ENCODE measurements around the gene NFATC2. TPM values are rescaled to one million over a fixed set of nuclear protein-coding genes. Genes with fewer than 3 reads are reported as not detected.
"Not testable (repeated sequence)": the region's sequence is repeated elsewhere in the genome, so short reads cannot be mapped to it uniquely, and the experiment has no call there.

The NFATC2 gene
- total RNA-seq, 2 experiments from 2014 or later, result 32.5 to 33.2 TPM

DNA sequence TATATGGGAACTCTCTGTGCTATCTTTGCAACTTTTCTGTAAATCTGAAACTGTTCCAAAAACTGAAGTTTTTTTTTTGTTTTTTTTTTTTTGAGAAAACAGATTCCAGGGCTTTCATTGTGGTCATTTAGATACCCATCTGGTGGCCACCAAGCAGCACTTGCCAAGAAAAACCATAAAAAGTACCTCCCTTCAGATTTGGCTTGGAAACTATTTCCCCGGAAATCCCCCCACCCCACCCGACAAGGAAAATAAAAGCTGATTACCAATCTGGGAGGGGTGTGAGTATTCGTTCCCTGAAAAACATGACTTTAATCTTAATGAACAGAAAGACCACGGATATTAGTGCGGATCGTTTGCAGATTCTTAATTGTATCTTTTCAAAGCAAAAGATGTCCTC, 1.9 kb downstream of the NFATC2 start:
- no peaks in the 10 kb centered on the region for H3K9me3 Mint-ChIP-seq
- ATAC-seq (ENCODE audit: poor library complexity), result no peak
- H3K4me3 Mint-ChIP-seq, result peak overlapping the region; percentile 98
- Histone ChIP-seq H3K4me3 (ENCODE audit: low read length) (peak overlapping the region; percentile 68), H3K9me3 (ENCODE audit: control insufficient read depth in 1 of 2, insufficient read depth in 1 of 2, low read length in 2 of 2) (no peaks in the 10 kb centered on the region), H3K4me1 (ENCODE audit: insufficient read depth, low read length) (peaks cover 58% of the 10 kb centered on the region), H3K36me3 (ENCODE audit: insufficient read depth, low read length) (peaks cover 14% of the 10 kb centered on the region), H3K27ac (ENCODE audit: low read depth in 1 of 2, low read length in 2 of 2) (peak overlapping the region; percentile 82 to 99), H3K27me3 (ENCODE audit: control insufficient read depth in 1 of 2, insufficient read depth in 2 of 2, low read length in 2 of 2) (no peaks in the 10 kb centered on the region)
- TF ChIP-seq, protein P1, sequence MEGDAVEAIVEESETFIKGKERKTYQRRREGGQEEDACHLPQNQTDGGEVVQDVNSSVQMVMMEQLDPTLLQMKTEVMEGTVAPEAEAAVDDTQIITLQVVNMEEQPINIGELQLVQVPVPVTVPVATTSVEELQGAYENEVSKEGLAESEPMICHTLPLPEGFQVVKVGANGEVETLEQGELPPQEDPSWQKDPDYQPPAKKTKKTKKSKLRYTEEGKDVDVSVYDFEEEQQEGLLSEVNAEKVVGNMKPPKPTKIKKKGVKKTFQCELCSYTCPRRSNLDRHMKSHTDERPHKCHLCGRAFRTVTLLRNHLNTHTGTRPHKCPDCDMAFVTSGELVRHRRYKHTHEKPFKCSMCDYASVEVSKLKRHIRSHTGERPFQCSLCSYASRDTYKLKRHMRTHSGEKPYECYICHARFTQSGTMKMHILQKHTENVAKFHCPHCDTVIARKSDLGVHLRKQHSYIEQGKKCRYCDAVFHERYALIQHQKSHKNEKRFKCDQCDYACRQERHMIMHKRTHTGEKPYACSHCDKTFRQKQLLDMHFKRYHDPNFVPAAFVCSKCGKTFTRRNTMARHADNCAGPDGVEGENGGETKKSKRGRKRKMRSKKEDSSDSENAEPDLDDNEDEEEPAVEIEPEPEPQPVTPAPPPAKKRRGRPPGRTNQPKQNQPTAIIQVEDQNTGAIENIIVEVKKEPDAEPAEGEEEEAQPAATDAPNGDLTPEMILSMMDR (IDR thresholded peaks at IDR 0.05), result no peak
- H3K4me1 Mint-ChIP-seq (ENCODE audit: low read depth), result peaks cover 63% of the 10 kb centered on the region
- ChIA-PET POLR2A (interaction anchor here (1.0 to 4.2 kb wide), 8 partner anchors 9 to 136 kb away, joined by 3 to 37 read pairs (median 13); no protein-coding TSS in a partner anchor), CTCF (interaction anchor here (0.6 to 1.5 kb wide), 6 partner anchors 31 to 746 kb away, joined by 3 to 5 read pairs (median 3); partner anchors contain the start of gene BCAS4)
- peak overlapping the region; percentile 89 for H3K27ac Mint-ChIP-seq
- peak in 2 of 14 experiments; percentile 51 to 54 for DNase-seq
- intact Hi-C loops (cut with DNase I, micrococcal nuclease), result loop anchor here (2.0 to 5.0 kb wide), 6 partner anchors 38 to 153 kb away; no protein-coding TSS in a partner anchor
- peaks cover 54% of the 10 kb centered on the region for H3K36me3 Mint-ChIP-seq (ENCODE audit: low read depth)
- H3K27me3 Mint-ChIP-seq, result no peaks in the 10 kb centered on the region

DNA sequence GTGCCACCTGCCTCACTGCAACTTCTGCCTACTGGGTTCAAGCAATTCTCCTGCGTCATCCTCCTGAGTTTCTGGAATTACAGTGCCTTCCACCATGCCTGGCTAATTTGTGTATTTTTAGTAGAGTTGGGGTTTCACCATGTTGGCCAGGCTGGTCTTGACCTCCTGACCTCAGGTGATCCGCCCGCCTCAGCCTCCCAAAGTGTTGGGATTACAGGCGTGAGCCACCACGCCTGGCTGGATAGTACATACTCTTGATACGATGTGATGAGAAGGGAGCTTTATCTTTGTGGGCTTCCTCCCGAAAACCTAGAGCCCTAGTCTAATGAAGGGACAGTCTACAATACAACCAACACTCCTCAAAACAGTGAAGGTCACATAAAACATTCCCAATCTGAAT, 2.4 kb downstream of the NFATC2 start:
- not testable (repeated sequence) for H3K27me3 ChIP-seq (ENCODE audit: control insufficient read depth in 1 of 2, insufficient read depth in 2 of 2, low read length in 2 of 2); DNase-seq; H3K9me3 ChIP-seq (ENCODE audit: control insufficient read depth in 1 of 2, insufficient read depth in 1 of 2, low read length in 2 of 2); H3K9me3 Mint-ChIP-seq; ATAC-seq (ENCODE audit: poor library complexity); H3K27me3 Mint-ChIP-seq
- intact Hi-C loops (cut with DNase I, micrococcal nuclease), result loop anchor here (2.0 to 5.0 kb wide), 6 partner anchors 38 to 153 kb away; no protein-coding TSS in a partner anchor
- peaks cover 63% of the 10 kb centered on the region for H3K4me1 ChIP-seq (ENCODE audit: insufficient read depth, low read length)
- peaks cover 14% of the 10 kb centered on the region for H3K36me3 ChIP-seq (ENCODE audit: insufficient read depth, low read length)
- peak overlapping the region in 1 of 2 donors; percentile 82 for H3K27ac ChIP-seq (ENCODE audit: low read depth in 1 of 2, low read length in 2 of 2)
- Mint-ChIP-seq H3K4me3 (peak overlapping the region; percentile 81), H3K27ac (peak overlapping the region; percentile 89), H3K36me3 (ENCODE audit: low read depth) (peaks cover 59% of the 10 kb centered on the region), H3K4me1 (ENCODE audit: low read depth) (peaks cover 68% of the 10 kb centered on the region)
- peak overlapping the region; percentile 68 for H3K4me3 ChIP-seq (ENCODE audit: low read length)
- ChIA-PET POLR2A (interaction anchor here (1.7 to 4.2 kb wide), 4 partner anchors 11 to 44 kb away, joined by 4 to 35 read pairs (median 14); no protein-coding TSS in a partner anchor), CTCF (interaction anchor here (0.9 to 1.5 kb wide), 3 partner anchors 40 to 746 kb away, joined by 3 to 5 read pairs (median 3); partner anchors contain the start of gene BCAS4)

DNA sequence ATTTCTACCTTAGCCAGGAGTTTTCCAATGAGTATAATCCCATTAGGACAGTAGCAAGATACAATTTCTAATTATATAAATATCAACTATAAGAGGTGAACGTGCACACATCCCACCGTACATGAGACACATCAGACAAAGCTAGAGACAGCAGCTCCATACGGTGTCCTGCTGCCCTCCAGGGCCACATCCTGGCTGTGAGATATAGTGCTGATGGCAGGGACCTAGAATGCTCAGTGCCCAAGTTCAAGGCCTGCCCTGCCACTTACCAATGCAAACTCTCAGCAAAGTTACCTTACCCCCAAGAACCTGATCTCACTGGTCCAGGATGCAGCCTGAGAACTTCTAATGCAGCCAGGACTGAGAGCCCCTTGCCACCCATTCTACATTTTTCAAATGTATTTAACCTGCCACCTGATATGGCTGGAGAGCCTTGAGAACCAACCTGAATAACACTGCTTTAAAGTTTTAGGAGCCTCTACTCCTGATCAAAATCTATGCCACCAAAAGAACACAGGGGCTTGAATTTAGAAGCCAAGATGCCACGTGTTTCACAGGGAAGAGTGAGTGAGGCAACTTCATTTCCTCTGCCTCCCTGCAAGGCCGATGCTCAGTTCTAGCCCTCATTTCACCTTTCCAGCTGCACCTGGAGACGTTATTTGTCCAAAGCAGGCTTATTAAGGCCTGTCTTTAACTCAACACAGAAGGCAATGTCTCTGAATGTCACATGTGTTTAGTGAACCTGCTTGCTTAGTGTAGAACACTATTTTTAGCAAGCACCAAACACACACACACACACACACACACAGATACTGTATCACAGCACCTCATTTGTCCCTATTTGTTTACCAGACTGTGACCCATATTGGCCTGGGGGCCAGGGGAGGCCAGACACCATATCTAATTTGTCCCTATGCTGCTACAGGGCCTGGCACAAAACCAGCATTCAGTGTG, 6.1 kb downstream of the NFATC2 start:
- peaks cover 30% of the 10 kb centered on the region for H3K36me3 ChIP-seq (ENCODE audit: insufficient read depth, low read length)
- TF ChIP-seq, protein P1 (IDR thresholded peaks at IDR 0.05), result no peak
- CTCF ChIA-PET, result no interaction called here
- H3K27ac ChIP-seq (ENCODE audit: low read depth in 1 of 2, low read length in 2 of 2), result no peak overlapping the region
- no peaks in the 10 kb centered on the region for H3K9me3 ChIP-seq (ENCODE audit: control insufficient read depth in 1 of 2, insufficient read depth in 1 of 2, low read length in 2 of 2)
- Mint-ChIP-seq H3K27me3 (no peaks in the 10 kb centered on the region), H3K4me1 (ENCODE audit: low read depth) (peaks cover 96% of the 10 kb centered on the region), H3K36me3 (ENCODE audit: low read depth) (peaks cover 59% of the 10 kb centered on the region), H3K9me3 (no peaks in the 10 kb centered on the region), H3K4me3 (peak overlapping the region; percentile 62), H3K27ac (peak overlapping the region; percentile 93)
- H3K4me3 ChIP-seq (ENCODE audit: low read length), result no peak overlapping the region
- no peak for ATAC-seq (ENCODE audit: poor library complexity)
- no peaks in the 10 kb centered on the region for H3K27me3 ChIP-seq (ENCODE audit: control insufficient read depth in 1 of 2, insufficient read depth in 2 of 2, low read length in 2 of 2)
- POLR2A ChIA-PET, result interaction anchor here (0.6 to 1.1 kb wide), 3 partner anchors 8 to 132 kb away, joined by 3 read pairs; no protein-coding TSS in a partner anchor
- intact Hi-C loops (cut with DNase I, micrococcal nuclease), result no loop called here
- DNase-seq, result peak in 1 of 14 experiments; percentile 26
- H3K4me1 ChIP-seq (ENCODE audit: insufficient read depth, low read length), result peaks cover 90% of the 10 kb centered on the region
